Upper lobe of right lung (tissue), 1 donor: ENCODE results near the gene ATP6V0C. TPM values are rescaled to one million over a fixed set of nuclear protein-coding genes. Genes with fewer than 3 reads are reported as not detected.
"Not testable (repeated sequence)": the region's sequence is repeated elsewhere in the genome, so short reads cannot be mapped to it uniquely, and the experiment has no call there.

Experiments
- ATAC-seq: fragments of 200-7000 bp; cut with Tn5 transposase; one replicate; pipeline ENCODE4 v1.9.1; 2020; ENCODE audit warnings: mild to moderate bottlenecking, moderate library complexity
- DNase-seq: peaks from one replicate; pipeline ENCODE4 v3.0.0-alpha.2; 2020
- H3K27ac ChIP-seq: fragments of 200-600 bp; one replicate; pipeline ENCODE4 v1.8.0; 2022
- H3K27me3 ChIP-seq: fragments of 200-600 bp; one replicate; pipeline ENCODE4 v1.8.0; 2022; ENCODE audit warnings: mild to moderate bottlenecking
- H3K36me3 ChIP-seq: fragments of 200-600 bp; one replicate; pipeline ENCODE4 v1.8.0; 2022
- H3K4me1 ChIP-seq: fragments of 200-600 bp; one replicate; pipeline ENCODE4 v1.8.0; 2022
- H3K4me3 ChIP-seq: fragments of 200-600 bp; one replicate; pipeline ENCODE4 v1.8.0; 2022; ENCODE audit warnings: mild to moderate bottlenecking
- H3K9me3 ChIP-seq: fragments of 200-600 bp; one replicate; pipeline ENCODE4 v1.8.0; 2022
- CTCF ChIP-seq: fragments of 200-600 bp; IDR thresholded peaks from one replicate; pipeline ENCODE4 v1.8.0; 2022; ENCODE audit warnings: antibody characterized with exemption
- intact Hi-C: fragments of 100-400 bp; cut with DNase I; formaldehyde crosslinking; loops from one replicate; pipeline ENCODE4 v1.11.0; 2022
- total RNA-seq: library from RNA; stranded (reverse); fragmentation: NEBNext Ultra II Directional; extraction: Animal tissue kit (Norgen Biotek cat#: 25700); gene quantifications from one replicate; pipeline ENCODE4 v1.2.1, GENCODE V29; 2021
- donor health status: DM: no; HTN: yes; CAD: no; lungs with severe emphysema.

The ATP6V0C gene
- total RNA-seq, 1 donor from 2014 or later, result 298 TPM

DNA sequence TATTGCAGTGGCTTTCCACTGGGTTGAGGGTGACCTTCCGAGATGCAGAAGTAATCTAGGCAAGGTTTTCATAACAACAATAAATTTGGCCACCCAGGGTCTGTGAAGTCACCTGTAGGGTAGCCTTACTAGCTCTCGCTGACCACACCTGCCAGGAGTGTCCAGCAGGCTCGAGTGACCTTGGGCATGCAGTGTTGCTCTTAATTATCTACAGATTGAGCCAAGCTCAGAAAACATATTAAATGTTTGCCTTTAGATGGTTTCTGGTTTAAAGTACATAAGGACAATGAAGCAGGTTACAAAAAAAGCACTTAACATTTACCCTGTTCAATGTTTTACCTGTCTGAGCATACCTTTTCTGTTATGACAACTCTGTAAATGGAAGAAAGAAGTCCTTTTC, 37.0 kb upstream of the ATP6V0C start:
- peaks cover 32% of the 10 kb centered on the region for H3K4me1 ChIP-seq
- DNase-seq, result no peak
- no peaks in the 10 kb centered on the region for H3K36me3 ChIP-seq
- TF ChIP-seq CTCF, result no peak
- peaks cover 14% of the 10 kb centered on the region for H3K27me3 ChIP-seq
- intact Hi-C loops, result no loop called here
- no peak overlapping the region for H3K27ac ChIP-seq
- no peaks in the 10 kb centered on the region for H3K9me3 ChIP-seq
- ATAC-seq, result no peak
- peak overlapping the region; percentile 70 for H3K4me3 ChIP-seq

DNA sequence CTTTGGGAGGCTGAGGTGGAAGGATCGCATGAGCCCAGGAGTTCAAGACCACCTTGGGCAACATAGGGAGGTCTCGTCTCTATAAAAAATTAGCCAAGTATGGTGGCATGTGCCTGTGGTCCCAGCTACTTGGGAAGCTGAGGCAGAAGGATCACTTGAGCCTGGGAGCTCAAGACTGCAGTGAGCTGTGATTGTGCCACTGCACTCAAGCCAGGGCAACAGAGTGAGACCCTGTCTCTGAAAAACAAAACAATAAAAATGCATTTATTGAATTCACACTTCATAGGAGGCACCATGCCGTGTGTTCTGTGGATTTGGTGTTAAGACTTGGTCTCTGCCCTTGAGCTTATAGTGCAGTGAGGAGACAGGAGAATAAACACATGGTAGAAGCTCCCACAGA, 36.4 kb upstream of the ATP6V0C start:
- H3K36me3 ChIP-seq, result no peaks in the 10 kb centered on the region
- DNase-seq (no peak), ATAC-seq (no peak)
- peaks cover 34% of the 10 kb centered on the region for H3K4me1 ChIP-seq
- no peak overlapping the region for H3K27ac ChIP-seq
- H3K27me3 ChIP-seq, result peaks cover 8% of the 10 kb centered on the region
- no peak for TF ChIP-seq CTCF
- H3K4me3 ChIP-seq, result no peak overlapping the region
- intact Hi-C loops, result no loop called here
- H3K9me3 ChIP-seq, result no peaks in the 10 kb centered on the region

- no peak overlapping the region for H3K4me3 ChIP-seq
- no peak for ATAC-seq
- no peaks in the 10 kb centered on the region for H3K27me3 ChIP-seq
- no peaks in the 10 kb centered on the region for H3K36me3 ChIP-seq
- H3K4me1 ChIP-seq, result peaks cover 42% of the 10 kb centered on the region
- no peak for DNase-seq
- intact Hi-C loops, result no loop called here
- no peak overlapping the region for H3K27ac ChIP-seq
- TF ChIP-seq CTCF, result no peak
- no peaks in the 10 kb centered on the region for H3K9me3 ChIP-seq
These were observed 35.5 kb upstream of the ATP6V0C start for GRCh38 chr16:2478279-2478678.

- H3K27ac ChIP-seq, ATAC-seq: not testable (repeated sequence)
- H3K4me1 ChIP-seq, result peaks cover 52% of the 10 kb centered on the region
These were observed 33.8 kb upstream of the ATP6V0C start for GRCh38 chr16:2479996-2480395.

GRCh38 chr16:2480948-2481347, 32.8 kb upstream of the ATP6V0C start:
- intact Hi-C loops, result no loop called here
- no peaks in the 10 kb centered on the region for H3K36me3 ChIP-seq
- peak overlapping the region; percentile 72 for H3K27ac ChIP-seq
- H3K27me3 ChIP-seq, result no peaks in the 10 kb centered on the region
- ATAC-seq (peak; percentile 83), DNase-seq (peak; percentile 87)
- TF ChIP-seq CTCF, result no peak
- no peak overlapping the region for H3K4me3 ChIP-seq
- no peaks in the 10 kb centered on the region for H3K9me3 ChIP-seq
- H3K4me1 ChIP-seq, result peaks cover 54% of the 10 kb centered on the region

More at GRCh38 chr16:2479996-2480395, 33.8 kb upstream of the ATP6V0C start:
- intact Hi-C loops, H3K4me3 ChIP-seq, H3K27me3 ChIP-seq, DNase-seq, H3K36me3 ChIP-seq, H3K9me3 ChIP-seq: not testable (repeated sequence)

DNA sequence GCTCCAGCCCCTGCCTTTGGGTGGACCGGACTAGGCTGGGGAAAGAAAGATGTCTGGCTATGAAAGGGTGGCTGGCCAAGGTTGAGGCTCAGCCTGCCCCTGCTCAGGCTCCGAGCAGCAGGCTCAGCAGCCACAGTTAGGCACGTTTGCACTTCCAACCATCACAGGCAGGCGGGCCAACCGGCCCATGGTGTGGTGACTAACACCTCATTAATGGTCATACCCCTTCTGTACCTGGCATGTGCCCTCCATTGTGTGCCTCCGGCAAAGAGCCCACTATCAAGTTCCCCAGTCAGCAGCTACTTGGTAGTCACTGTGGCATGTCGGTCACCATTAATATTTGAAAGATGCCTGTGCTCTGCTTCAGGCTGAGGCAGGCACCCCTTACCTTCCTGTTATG, 32.1 kb upstream of the ATP6V0C start:
- Histone ChIP-seq H3K27me3 (no peaks in the 10 kb centered on the region), H3K27ac (peak overlapping the region; percentile 36), H3K9me3 (no peaks in the 10 kb centered on the region), H3K36me3 (no peaks in the 10 kb centered on the region), H3K4me3 (no peak overlapping the region), H3K4me1 (peaks cover 57% of the 10 kb centered on the region)
- no peak for DNase-seq
- no peak for ATAC-seq
- intact Hi-C loops, result no loop called here
- no peak for TF ChIP-seq CTCF
